Stomach (tissue), 4 donors: ENCODE measurements around the gene CRACDL.

Source experiments
- CTCF ChIP-seq, 7 experiments: fragments of 450-650 bp in 4 of 7; fragments of 200-600 bp in 3 of 7; sonication (generic) in 3 of 7; IDR thresholded peaks; one replicate each; pipeline ENCODE4 v1.5.1; 2016 to 2019; ENCODE audit warnings: antibody characterized with exemption in 7 of 7, control low read depth in 2 of 7, mild to moderate bottlenecking in 1 of 7
- EP300 ChIP-seq: sonication (generic); formaldehyde crosslinking; IDR thresholded peaks from one replicate; pipeline ENCODE4 v1.6.1; 2017; ENCODE audit warnings: antibody characterized with exemption
- POLR2A ChIP-seq, 4 donors: fragments of 450-650 bp; IDR thresholded peaks; one replicate each; pipeline ENCODE4 v1.6.1; 2016; ENCODE audit warnings: antibody characterized with exemption in 4 of 4, control low read depth in 2 of 4, mild to moderate bottlenecking in 1 of 4, moderate library complexity in 1 of 4
- POLR2AphosphoS5 ChIP-seq, 3 donors: sonication (generic); formaldehyde crosslinking; IDR thresholded peaks; one replicate each; pipeline ENCODE4 v1.6.1; 2016; ENCODE audit warnings: antibody characterized with exemption in 3 of 3

DNA sequence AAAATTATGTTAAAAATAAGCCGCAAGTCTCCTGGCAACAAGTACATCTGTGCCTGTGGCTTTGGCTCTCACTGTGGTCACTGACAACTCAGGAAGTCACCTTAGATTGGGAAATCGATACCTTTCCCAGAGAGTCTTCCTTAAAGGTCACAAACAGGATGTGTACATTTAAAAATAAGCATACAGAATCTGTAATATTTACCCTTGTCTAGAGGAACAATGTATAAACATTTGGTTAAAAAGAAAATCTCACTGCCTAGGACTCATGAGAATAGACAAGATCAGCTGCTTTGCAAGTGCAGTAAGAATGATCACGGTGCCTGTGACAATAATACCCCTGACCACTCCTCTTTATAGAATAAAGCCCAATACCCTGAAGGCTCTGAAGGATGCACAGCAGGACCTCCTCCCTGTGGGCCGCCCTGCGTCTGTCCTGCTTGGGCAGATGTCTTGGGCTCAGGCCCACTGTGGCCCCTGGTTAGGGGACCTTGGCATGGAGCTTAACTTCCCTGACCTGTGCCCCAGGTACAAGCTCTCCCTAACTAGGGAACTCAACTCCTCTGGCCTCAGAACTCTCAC, 107.1 kb downstream of the CRACDL start:
- no peak for TF ChIP-seq CTCF (IDR thresholded peaks at IDR 0.05)
- TF ChIP-seq POLR2A (IDR thresholded peaks at IDR 0.05): no peak
- no peak for TF ChIP-seq EP300
- TF ChIP-seq POLR2AphosphoS5 (IDR thresholded peaks at IDR 0.05): no peak
